COLO668 (cell line): ENCODE results near the gene CPN1.
"Not testable (repeated sequence)": the region's sequence is repeated elsewhere in the genome, so short reads cannot be mapped to it uniquely, and the experiment has no call there.

ENCODE experiments used
- DNase-seq: peaks from one replicate; lab custom pipeline; 2025; ENCODE audit not compliant: unreplicated experiment; lab: John Stamatoyannopoulos, UW

Gene CPN1

GRCh38 chr10:100082276-100082675 is 607 bp upstream of the CPN1 start:
- not testable (repeated sequence) for DNase-seq

GRCh38 chr10:100076750-100077149 is 4.9 kb downstream of the CPN1 start:
- no peak for DNase-seq

- no peak for DNase-seq
These were observed 6.0 kb downstream of the CPN1 start for GRCh38 chr10:100075426-100076220.

- no peak for DNase-seq
These were observed 9.2 kb downstream of the CPN1 start for GRCh38 chr10:100072514-100072913.

- DNase-seq = no peak
These were observed 10.1 kb downstream of the CPN1 start for GRCh38 chr10:100071529-100071928.

- no peak for DNase-seq
These were observed 14.2 kb downstream of the CPN1 start for GRCh38 chr10:100067466-100067865.

- DNase-seq = no peak
These were observed 16.5 kb downstream of the CPN1 start for GRCh38 chr10:100065084-100065660.

- DNase-seq = no peak
These were observed 20.3 kb downstream of the CPN1 start for GRCh38 chr10:100061401-100061800.

- DNase-seq = no peak
These were observed 23.7 kb downstream of the CPN1 start for GRCh38 chr10:100057948-100058347.

- DNase-seq = no peak
These were observed 27.8 kb downstream of the CPN1 start for GRCh38 chr10:100053686-100054460.

- peak; percentile 76 for DNase-seq
These were observed 35.6 kb downstream of the CPN1 start for GRCh38 chr10:100046021-100046486.

GRCh38 chr10:100045592-100045991 is 36.1 kb downstream of the CPN1 start:
- DNase-seq = no peak

- no peak for DNase-seq
These were observed 37.9 kb downstream of the CPN1 start for GRCh38 chr10:100043796-100044195.

GRCh38 chr10:100043344-100043743 is 38.3 kb downstream of the CPN1 start:
- DNase-seq = no peak

GRCh38 chr10:100041306-100042002 is 40.2 kb downstream of the CPN1 start:
- no peak for DNase-seq

- DNase-seq = no peak
These were observed 43.1 kb downstream of the CPN1 start for GRCh38 chr10:100038561-100039071.

GRCh38 chr10:100037758-100038315 is 43.8 kb downstream of the CPN1 start:
- DNase-seq = no peak

GRCh38 chr10:100036850-100037249 is 44.8 kb downstream of the CPN1 start:
- no peak for DNase-seq

- no peak for DNase-seq
These were observed 47.8 kb downstream of the CPN1 start for GRCh38 chr10:100033766-100034418.

- DNase-seq = no peak
These were observed 54.3 kb downstream of the CPN1 start for GRCh38 chr10:100027416-100027815.
